G401.6 (cell line): Measurements from ENCODE around the gene TMEM109.

ENCODE experiments used
- FAIRE-seq: peaks from 2 replicates; lab custom pipeline; 2012; peaks lifted over from hg19 to GRCh38; lab: Jason Lieb, UNC

TMEM109 gene

GRCh38 chr11:60971520-60971919 lies 57.6 kb downstream of the TMEM109 start, which contains the start of gene CD6:
Gene CD6, plus strand, starts transcription at chr11:60971680. Its CDS starts 186 bp downstream, at chr11:60971866.
- FAIRE-seq, result no peak

GRCh38 chr11:60972182-60973030 lies 58.4 kb downstream of the TMEM109 start:
- no peak for FAIRE-seq
